WTC11 (cell line): Measurements from ENCODE around the gene TRNT1. TPM values are rescaled to one million over a fixed set of nuclear protein-coding genes. Genes with fewer than 3 reads are reported as not detected.

ENCODE experiments used
- ATAC-seq: fragments of 200-7000 bp; cut with Tn5 transposase; 2 replicates; pipeline ENCODE4 v1.10.0; 2021; ENCODE audit warnings: mild to moderate bottlenecking, moderate library complexity
- CTCF ChIA-PET: fragments of 300-600 bp; sonication (Branson Sonifier 250); formaldehyde crosslinking; loops from one replicate; lab custom pipeline; 2021; ENCODE audit warnings: antibody characterized with exemption; lab: Charles Lee
- POLR2A ChIA-PET: fragments of 350-600 bp; sonication (Branson Sonifier 250); formaldehyde crosslinking; loops from one replicate; lab custom pipeline; 2021; ENCODE audit warnings: antibody characterized with exemption; lab: Charles Lee
- DNase-seq: peaks from one replicate; pipeline ENCODE4 v3.0.0; 2021; ENCODE audit warnings: low spot score
- H3K27ac Mint-ChIP-seq: 2 replicates; pipeline ENCODE4 v1.8.0; 2021; ENCODE audit warnings: mixed read lengths
- H3K27me3 Mint-ChIP-seq: 2 replicates; pipeline ENCODE4 v1.8.0; 2021; ENCODE audit warnings: low read depth, mild to moderate bottlenecking, moderate library complexity, mixed read lengths
- H3K36me3 Mint-ChIP-seq: 2 replicates; pipeline ENCODE4 v1.8.0; 2021; ENCODE audit warnings: mixed read lengths
- H3K4me1 Mint-ChIP-seq: 2 replicates; pipeline ENCODE4 v1.8.0; 2022; ENCODE audit warnings: mixed read lengths
- H3K4me3 Mint-ChIP-seq: 2 replicates; pipeline ENCODE4 v1.8.0; 2021; ENCODE audit warnings: mild to moderate bottlenecking, moderate library complexity, mixed read lengths
- H3K9me3 Mint-ChIP-seq: 2 replicates; pipeline ENCODE4 v1.8.0; 2021; ENCODE audit warnings: mixed read lengths
- ATF6 ChIP-seq: sonication (generic); formaldehyde crosslinking; IDR thresholded peaks from 2 replicates; pipeline ENCODE4 v1.8.1; 2023; ENCODE audit warnings: mild to moderate bottlenecking, missing genetic modification reagents
- CDX4 ChIP-seq: fragments of 250-450 bp; sonication (Bioruptor Pico); IDR thresholded peaks from 2 replicates; pipeline ENCODE4 v1.9.0; 2021; ENCODE audit warnings: moderate library complexity, mild to moderate bottlenecking, inconsistent platforms, borderline replicate concordance
- EMX1 ChIP-seq: fragments of 250-450 bp; sonication (Bioruptor Pico); IDR thresholded peaks from 2 replicates; pipeline ENCODE4 v1.8.0; 2021; ENCODE audit warnings: mild to moderate bottlenecking
- FOXP1 ChIP-seq: sonication (generic); formaldehyde crosslinking; IDR thresholded peaks from 2 replicates; pipeline ENCODE4 v1.8.0; 2022; ENCODE audit warnings: missing genetic modification reagents, mild to moderate bottlenecking, moderate library complexity, borderline replicate concordance
- FOXP4 ChIP-seq: sonication (generic); formaldehyde crosslinking; IDR thresholded peaks from 2 replicates; pipeline ENCODE4 v1.8.0; 2022; ENCODE audit warnings: mild to moderate bottlenecking, missing genetic modification reagents
- IRF1 ChIP-seq: sonication (generic); formaldehyde crosslinking; IDR thresholded peaks from 2 replicates; pipeline ENCODE4 v1.8.0; 2023; ENCODE audit warnings: missing genetic modification reagents
- KAT7 ChIP-seq: sonication (generic); formaldehyde crosslinking; IDR thresholded peaks from 2 replicates; pipeline ENCODE4 v1.8.1; 2023; ENCODE audit warnings: missing genetic modification reagents, mild to moderate bottlenecking, borderline replicate concordance
- NFYB ChIP-seq: sonication (generic); formaldehyde crosslinking; conservative IDR thresholded peaks from 2 replicates; pipeline ENCODE4 v1.8.0; 2022; ENCODE audit warnings: low read depth, missing genetic modification reagents
- NR2C2 ChIP-seq: sonication (generic); formaldehyde crosslinking; IDR thresholded peaks from 2 replicates; pipeline ENCODE4 v1.8.0; 2022; ENCODE audit warnings: mild to moderate bottlenecking, missing genetic modification reagents
- OVOL2 ChIP-seq: fragments of 250-450 bp; sonication (Bioruptor Pico); IDR thresholded peaks from 2 replicates; pipeline ENCODE4 v1.9.0; 2021; ENCODE audit warnings: mild to moderate bottlenecking, borderline replicate concordance
- RORB ChIP-seq: fragments of 250-450 bp; sonication (Bioruptor Pico); IDR thresholded peaks from 2 replicates; pipeline ENCODE4 v1.9.0; 2021; ENCODE audit warnings: mild to moderate bottlenecking
- SMAD4 ChIP-seq: sonication (generic); formaldehyde crosslinking; IDR thresholded peaks from 2 replicates; pipeline ENCODE4 v1.8.0; 2022; ENCODE audit warnings: mild to moderate bottlenecking, missing genetic modification reagents
- SP1 ChIP-seq: sonication (generic); formaldehyde crosslinking; conservative IDR thresholded peaks from 2 replicates; pipeline ENCODE4 v1.8.1; 2022; ENCODE audit warnings: missing genetic modification reagents
- TEAD1 ChIP-seq: sonication (generic); formaldehyde crosslinking; IDR thresholded peaks from 2 replicates; pipeline ENCODE4 v1.8.0; 2022; ENCODE audit warnings: mild to moderate bottlenecking, missing genetic modification reagents
- ZBTB21 ChIP-seq: sonication (generic); formaldehyde crosslinking; IDR thresholded peaks from 2 replicates; pipeline ENCODE4 v1.8.1; 2023; ENCODE audit warnings: mild to moderate bottlenecking, missing genetic modification reagents, borderline replicate concordance
- ZNF416 ChIP-seq: fragments of 250-450 bp; sonication (Bioruptor Pico); IDR thresholded peaks from 2 replicates; pipeline ENCODE4 v1.9.0; 2021; ENCODE audit warnings: mild to moderate bottlenecking, inconsistent platforms
- ZNF532 ChIP-seq: fragments of 250-450 bp; sonication (Bioruptor Pico); IDR thresholded peaks from 2 replicates; pipeline ENCODE4 v1.9.0; 2021; ENCODE audit warnings: mild to moderate bottlenecking, borderline replicate concordance
- total RNA-seq: library from RNA; stranded (reverse); gene quantifications from 3 replicates; pipeline ENCODE4 v1.2.3, GENCODE V29; 2021
- TF ChIP-seq, protein P1 (sequence below): fragments of 250-450 bp; sonication (Bioruptor Pico); IDR thresholded peaks from 2 replicates; pipeline ENCODE4 v1.9.0; 2021; ENCODE audit warnings: mild to moderate bottlenecking
- TF ChIP-seq, protein P2 (sequence below): sonication (generic); formaldehyde crosslinking; IDR thresholded peaks from 2 replicates; pipeline ENCODE4 v1.8.1; 2023; ENCODE audit warnings: mild to moderate bottlenecking, missing genetic modification reagents, borderline replicate concordance

The TRNT1 gene
- total RNA-seq, 1 experiment from 2014 or later: 18.8 TPM

- no peak for DNase-seq
- no peak for TF ChIP-seq FOXP1 (CRISPR knock-in tag)
- TF ChIP-seq CDX4 (CRISPR knock-in tag): no peak
- TF ChIP-seq EMX1 (CRISPR knock-in tag): no peak
- no peak for TF ChIP-seq SP1 (CRISPR knock-in tag)
- TF ChIP-seq, all 79 proteins: peak for 0
- no peak overlapping the region for H3K4me3 Mint-ChIP-seq
- no peaks in the 10 kb centered on the region for H3K27me3 Mint-ChIP-seq
- ChIA-PET POLR2A (no interaction called here), CTCF (no interaction called here)
- H3K4me1 Mint-ChIP-seq: no peaks in the 10 kb centered on the region
- H3K27ac Mint-ChIP-seq: no peak overlapping the region
- peaks cover 41% of the 10 kb centered on the region for H3K36me3 Mint-ChIP-seq
- no peaks in the 10 kb centered on the region; the same call in 1 of the 2 replicates for H3K9me3 Mint-ChIP-seq
- ATAC-seq: no peak
These were observed 10.8 kb downstream of the TRNT1 start for GRCh38 chr3:3137526-3137925.

- POLR2A ChIA-PET: no interaction called here
- ATAC-seq: no peak
- H3K4me1 Mint-ChIP-seq: no peaks in the 10 kb centered on the region
- no peaks in the 10 kb centered on the region for H3K27me3 Mint-ChIP-seq
- no peak overlapping the region for H3K27ac Mint-ChIP-seq
- no peak overlapping the region for H3K4me3 Mint-ChIP-seq
- peaks cover 4% of the 10 kb centered on the region; the same call in 1 of the 2 replicates for H3K9me3 Mint-ChIP-seq
- CTCF ChIA-PET: no interaction called here
- H3K36me3 Mint-ChIP-seq: peaks cover 70% of the 10 kb centered on the region
- TF ChIP-seq, protein P1, sequence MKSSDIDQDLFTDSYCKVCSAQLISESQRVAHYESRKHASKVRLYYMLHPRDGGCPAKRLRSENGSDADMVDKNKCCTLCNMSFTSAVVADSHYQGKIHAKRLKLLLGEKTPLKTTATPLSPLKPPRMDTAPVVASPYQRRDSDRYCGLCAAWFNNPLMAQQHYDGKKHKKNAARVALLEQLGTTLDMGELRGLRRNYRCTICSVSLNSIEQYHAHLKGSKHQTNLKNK: no peak
- no peak for TF ChIP-seq RORB (CRISPR knock-in tag)
- no peak for TF ChIP-seq KAT7 (CRISPR knock-in tag)
- no peak for TF ChIP-seq FOXP4
- TF ChIP-seq SP1 (CRISPR knock-in tag): no peak
- no peak for TF ChIP-seq NR2C2 (CRISPR knock-in tag)
- TF ChIP-seq ZNF416: no peak
- no peak for TF ChIP-seq SMAD4 (CRISPR knock-in tag)
- TF ChIP-seq ZBTB21 (CRISPR knock-in tag): no peak
- no peak for TF ChIP-seq ZNF532 (CRISPR knock-in tag)
- TF ChIP-seq IRF1: no peak
- no peak for TF ChIP-seq NFYB (CRISPR knock-in tag)
- no peak for DNase-seq
These were observed 15.2 kb downstream of the TRNT1 start for GRCh38 chr3:3141939-3142338.

DNA sequence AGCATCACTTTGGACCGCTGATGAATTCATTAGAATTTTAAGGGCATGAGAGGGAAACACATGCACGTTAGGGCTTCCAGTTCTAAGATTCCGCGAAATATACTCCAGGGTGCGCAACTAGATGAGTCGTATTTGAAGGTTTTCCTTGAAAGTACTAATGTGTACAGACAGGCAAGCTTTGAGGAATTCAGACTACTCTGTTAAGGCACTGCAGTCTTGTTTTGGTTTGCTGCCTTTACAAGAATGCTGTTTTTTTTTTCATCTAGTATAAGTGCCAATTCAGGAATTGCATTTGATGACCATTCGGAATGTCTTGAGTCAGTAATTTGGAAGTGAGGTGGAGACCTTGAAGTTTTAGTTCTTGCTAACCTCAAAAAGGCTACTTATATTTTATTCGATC lies 19.1 kb downstream of the TRNT1 start:
- Mint-ChIP-seq H3K4me3 (no peak overlapping the region), H3K27ac (no peak overlapping the region), H3K27me3 (no peaks in the 10 kb centered on the region), H3K9me3 (peaks cover 4% of the 10 kb centered on the region; the same call in 1 of the 2 replicates), H3K36me3 (peaks cover 70% of the 10 kb centered on the region), H3K4me1 (no peaks in the 10 kb centered on the region)
- ATAC-seq (no peak), DNase-seq (no peak)
- ChIA-PET POLR2A (no interaction called here), CTCF (no interaction called here)
- TF ChIP-seq OVOL2 (CRISPR knock-in tag) (no peak), TEAD1 (no peak), ATF6 (no peak), RORB (CRISPR knock-in tag) (no peak)
- TF ChIP-seq, protein P2, sequence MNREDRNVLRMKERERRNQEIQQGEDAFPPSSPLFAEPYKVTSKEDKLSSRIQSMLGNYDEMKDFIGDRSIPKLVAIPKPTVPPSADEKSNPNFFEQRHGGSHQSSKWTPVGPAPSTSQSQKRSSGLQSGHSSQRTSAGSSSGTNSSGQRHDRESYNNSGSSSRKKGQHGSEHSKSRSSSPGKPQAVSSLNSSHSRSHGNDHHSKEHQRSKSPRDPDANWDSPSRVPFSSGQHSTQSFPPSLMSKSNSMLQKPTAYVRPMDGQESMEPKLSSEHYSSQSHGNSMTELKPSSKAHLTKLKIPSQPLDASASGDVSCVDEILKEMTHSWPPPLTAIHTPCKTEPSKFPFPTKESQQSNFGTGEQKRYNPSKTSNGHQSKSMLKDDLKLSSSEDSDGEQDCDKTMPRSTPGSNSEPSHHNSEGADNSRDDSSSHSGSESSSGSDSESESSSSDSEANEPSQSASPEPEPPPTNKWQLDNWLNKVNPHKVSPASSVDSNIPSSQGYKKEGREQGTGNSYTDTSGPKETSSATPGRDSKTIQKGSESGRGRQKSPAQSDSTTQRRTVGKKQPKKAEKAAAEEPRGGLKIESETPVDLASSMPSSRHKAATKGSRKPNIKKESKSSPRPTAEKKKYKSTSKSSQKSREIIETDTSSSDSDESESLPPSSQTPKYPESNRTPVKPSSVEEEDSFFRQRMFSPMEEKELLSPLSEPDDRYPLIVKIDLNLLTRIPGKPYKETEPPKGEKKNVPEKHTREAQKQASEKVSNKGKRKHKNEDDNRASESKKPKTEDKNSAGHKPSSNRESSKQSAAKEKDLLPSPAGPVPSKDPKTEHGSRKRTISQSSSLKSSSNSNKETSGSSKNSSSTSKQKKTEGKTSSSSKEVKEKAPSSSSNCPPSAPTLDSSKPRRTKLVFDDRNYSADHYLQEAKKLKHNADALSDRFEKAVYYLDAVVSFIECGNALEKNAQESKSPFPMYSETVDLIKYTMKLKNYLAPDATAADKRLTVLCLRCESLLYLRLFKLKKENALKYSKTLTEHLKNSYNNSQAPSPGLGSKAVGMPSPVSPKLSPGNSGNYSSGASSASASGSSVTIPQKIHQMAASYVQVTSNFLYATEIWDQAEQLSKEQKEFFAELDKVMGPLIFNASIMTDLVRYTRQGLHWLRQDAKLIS (CRISPR knock-in tag): no peak
